Measurements from ENCODE around the gene HAGH. TPM values are rescaled to one million over a fixed set of nuclear protein-coding genes. Genes with fewer than 3 reads are reported as not detected.

Gene HAGH
- total RNA-seq, 2 experiments from 2014 or later, result 26.9 to 29.9 TPM

GRCh38 chr16:1778200-1779179, 48.1 kb downstream of the HAGH start:
- no peaks in the 10 kb centered on the region for H3K9me2 ChIP-seq (ENCODE audit: insufficient read depth, low read length)
- DNase-seq (ENCODE audit: low spot score), result no peak
- H3K9me3 ChIP-seq (ENCODE audit: low read length), result no peaks in the 10 kb centered on the region
- no peak overlapping the region for H3K4me3 ChIP-seq (ENCODE audit: low read depth, low read length, poor library complexity, severe bottlenecking)
- no peak overlapping the region for H2AFZ ChIP-seq (ENCODE audit: low read length)
- H3K4me2 ChIP-seq (ENCODE audit: low read length), result no peak overlapping the region
- H3K27ac ChIP-seq (ENCODE audit: low read depth, low read length, poor library complexity, severe bottlenecking), result no peak overlapping the region
- TF ChIP-seq CTCF (conservative IDR thresholded peaks at IDR 0.05; ENCODE audit: low read length), result no peak
- TF ChIP-seq EZH2phosphoT487 (IDR thresholded peaks at IDR 0.05; ENCODE audit: borderline replicate concordance, low read depth, low read length), result no peak
- H4K20me1 ChIP-seq (ENCODE audit: insufficient read depth, low read length), result no peaks in the 10 kb centered on the region
- peaks cover 19% of the 10 kb centered on the region for H3K4me1 ChIP-seq (ENCODE audit: insufficient read depth, low read length, poor library complexity, severe bottlenecking)
- ChIA-PET CTCF (ENCODE audit: unreplicated experiment) (no interaction called here), POLR2A (no interaction called here)
- no TSS peak for BruUV-seq (replicated peaks)
- intact Hi-C loops (cut with micrococcal nuclease; ENCODE audit: unreplicated experiment), result no loop called here
- H3K36me3 ChIP-seq (ENCODE audit: insufficient read depth, low read length), result peaks cover 55% of the 10 kb centered on the region
- peaks cover 18% of the 10 kb centered on the region for H3K79me2 ChIP-seq (ENCODE audit: insufficient read depth, low read depth, low read length)

GRCh38 chr16:1777375-1778199, 49.0 kb downstream of the HAGH start:
- H3K9me3 ChIP-seq (ENCODE audit: low read length), result no peaks in the 10 kb centered on the region
- DNase-seq (ENCODE audit: low spot score), result no peak
- H3K36me3 ChIP-seq (ENCODE audit: insufficient read depth, low read length), result peaks cover 58% of the 10 kb centered on the region
- H3K4me3 ChIP-seq (ENCODE audit: low read depth, low read length, poor library complexity, severe bottlenecking), result no peak overlapping the region
- ChIA-PET POLR2A (no interaction called here), CTCF (ENCODE audit: unreplicated experiment) (no interaction called here)
- no peak overlapping the region for H3K4me2 ChIP-seq (ENCODE audit: low read length)
- H3K79me2 ChIP-seq (ENCODE audit: insufficient read depth, low read depth, low read length), result peaks cover 17% of the 10 kb centered on the region; the same call in 1 of the 2 replicates
- no peaks in the 10 kb centered on the region for H3K9me2 ChIP-seq (ENCODE audit: insufficient read depth, low read length)
- H4K20me1 ChIP-seq (ENCODE audit: insufficient read depth, low read length), result no peaks in the 10 kb centered on the region
- H3K27ac ChIP-seq (ENCODE audit: low read depth, low read length, poor library complexity, severe bottlenecking), result no peak overlapping the region
- no TSS peak for BruUV-seq (replicated peaks)
- no peak overlapping the region for H2AFZ ChIP-seq (ENCODE audit: low read length)
- intact Hi-C loops (cut with micrococcal nuclease; ENCODE audit: unreplicated experiment), result no loop called here
- TF ChIP-seq EZH2phosphoT487 (IDR thresholded peaks at IDR 0.05; ENCODE audit: borderline replicate concordance, low read depth, low read length), result no peak
- TF ChIP-seq CTCF (conservative IDR thresholded peaks at IDR 0.05; ENCODE audit: low read length), result no peak
- peaks cover 19% of the 10 kb centered on the region for H3K4me1 ChIP-seq (ENCODE audit: insufficient read depth, low read length, poor library complexity, severe bottlenecking)

All from OCI-LY7 (cell line).